GM12892 (cell line): ENCODE results near the gene SRPK3.

Experiments used
- POLR2A ChIP-seq: IDR thresholded peaks from 2 replicates; pipeline ENCODE4 v1.6.1; 2011; ENCODE audit warnings: low read depth, low read length, control low read depth
- POLR2AphosphoS5 ChIP-seq: IDR thresholded peaks from 2 replicates; pipeline ENCODE4 v1.6.1; 2011; ENCODE audit warnings: low read depth, low read length, control low read depth
- TAF1 ChIP-seq: IDR thresholded peaks from 2 replicates; pipeline ENCODE4 v1.6.1; 2011; ENCODE audit warnings: low read depth, mild to moderate bottlenecking, control low read depth, low read length, borderline replicate concordance

DNA sequence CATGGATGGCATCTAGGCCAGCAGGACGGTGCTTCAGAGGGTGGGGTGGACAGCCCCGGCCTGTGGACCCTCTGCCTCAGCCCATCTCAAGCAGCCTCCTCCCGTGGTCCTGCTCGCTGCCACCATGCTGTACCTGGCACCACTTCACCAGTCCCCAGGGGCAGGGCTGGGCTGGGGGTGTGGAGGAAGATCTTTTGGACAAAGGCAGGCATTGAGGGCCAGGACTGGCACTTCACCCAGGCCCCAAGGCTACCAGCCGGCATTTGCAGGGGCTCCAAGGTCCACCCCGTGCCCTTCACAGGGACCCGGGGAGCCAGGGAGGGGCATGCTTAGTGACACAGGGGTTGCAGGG lies 16.1 kb upstream of the SRPK3 start:
- TF ChIP-seq POLR2AphosphoS5 (no peak), POLR2A (no peak), TAF1 (no peak)
